Measurements from ENCODE around the gene TRIO. TPM values are rescaled to one million over a fixed set of nuclear protein-coding genes. Genes with fewer than 3 reads are reported as not detected.

The TRIO gene
- total and polyA plus RNA-seq, 2 donors (not counting 3 experiments of a cell fraction or from before 2014, with no cell fraction given): 82.9 to 248 TPM

- Histone ChIP-seq H3K4me2 (ENCODE audit: insufficient read depth, low read length) (no peak overlapping the region), H3K79me2 (ENCODE audit: control insufficient read depth, insufficient read depth, low read length) (no peaks in the 10 kb centered on the region), H3K9me1 (replicated peaks; ENCODE audit: control insufficient read depth, extremely low read depth, insufficient read depth, low read length) (no peaks in the 10 kb centered on the region), H4K20me1 (replicated peaks; ENCODE audit: control insufficient read depth, extremely low read depth, insufficient read depth, low read length) (no peaks in the 10 kb centered on the region), H3K4me1 (ENCODE audit: control insufficient read depth, extremely low read depth, insufficient read depth, low read length) (no peaks in the 10 kb centered on the region), H3K4me3 (replicated peaks in 1 of 3; ENCODE audit: insufficient read depth in 1 of 3, low read depth in 1 of 3, low read length in 3 of 3) (no peak overlapping the region), H3K9ac (replicated peaks; ENCODE audit: extremely low read depth, insufficient read depth, low read length) (no peak overlapping the region), H3K27ac (ENCODE audit: insufficient read depth, low read depth, low read length) (no peak overlapping the region), H3K27me3 (ENCODE audit: control insufficient read depth in 2 of 2, insufficient read depth in 2 of 2, low read length in 2 of 2) (peaks cover under 1 to 5% of the 10 kb centered on the region in 2 experiments), H2AFZ (ENCODE audit: low read depth, low read length) (no peak overlapping the region), H3K36me3 (ENCODE audit: control insufficient read depth in 2 of 2, extremely low read depth in 1 of 2, insufficient read depth in 2 of 2, low read length in 2 of 2) (no peaks in the 10 kb centered on the region), H3K9me3 (replicated peaks; ENCODE audit: control insufficient read depth, insufficient read depth, low read length) (no peaks in the 10 kb centered on the region)
- dilution Hi-C loops (cut with MboI; ENCODE audit: extremely low pct_ligation_motif_present, low sequenced_read_pairs): loop anchor here (25.0 kb wide), 1 partner anchor 136 kb away; no protein-coding TSS in a partner anchor
- ChIA-PET CTCF (no interaction called here), POLR2A (no interaction called here)
- BruUV-seq (replicated peaks): no TSS peak
- no peak for DNase-seq (ENCODE audit: low read depth, low spot score)
- TF ChIP-seq POLR2AphosphoS5 (IDR thresholded peaks at IDR 0.05; ENCODE audit: insufficient read depth, low read depth, low read length) (no peak), MYC (IDR thresholded peaks at IDR 0.05; ENCODE audit: low read depth, low read length) (no peak), FOS (IDR thresholded peaks at IDR 0.05; ENCODE audit: borderline replicate concordance, insufficient read depth, low read length) (no peak), CTCF (IDR thresholded peaks at IDR 0.05; ENCODE audit: extremely low read depth in 1 of 2, insufficient read depth in 1 of 2, low read depth in 1 of 2, low read length in 2 of 2) (no peak)
- FAIRE-seq: no peak
- intact Hi-C loops (cut with micrococcal nuclease): no loop called here
These were observed 19.6 kb upstream of the TRIO start for GRCh38 chr5:14123551-14123950.

- ChIA-PET POLR2A (no interaction called here), CTCF (interaction anchor here (1.3 kb wide), 1 partner anchor 13 kb away, joined by 3 read pairs; no protein-coding TSS in a partner anchor)
- Histone ChIP-seq H3K36me3 (ENCODE audit: control insufficient read depth in 2 of 2, extremely low read depth in 1 of 2, insufficient read depth in 2 of 2, low read length in 2 of 2) (no peaks in the 10 kb centered on the region), H3K4me3 (replicated peaks in 1 of 3; ENCODE audit: insufficient read depth in 1 of 3, low read depth in 1 of 3, low read length in 3 of 3) (no peak overlapping the region), H3K9ac (replicated peaks; ENCODE audit: extremely low read depth, insufficient read depth, low read length) (no peak overlapping the region), H3K4me1 (ENCODE audit: control insufficient read depth, extremely low read depth, insufficient read depth, low read length) (no peaks in the 10 kb centered on the region), H3K9me1 (replicated peaks; ENCODE audit: control insufficient read depth, extremely low read depth, insufficient read depth, low read length) (no peaks in the 10 kb centered on the region), H2AFZ (ENCODE audit: low read depth, low read length) (no peak overlapping the region), H3K79me2 (ENCODE audit: control insufficient read depth, insufficient read depth, low read length) (no peaks in the 10 kb centered on the region), H3K4me2 (ENCODE audit: insufficient read depth, low read length) (no peak overlapping the region), H3K9me3 (replicated peaks; ENCODE audit: control insufficient read depth, insufficient read depth, low read length) (no peaks in the 10 kb centered on the region), H4K20me1 (replicated peaks; ENCODE audit: control insufficient read depth, extremely low read depth, insufficient read depth, low read length) (no peaks in the 10 kb centered on the region), H3K27ac (ENCODE audit: insufficient read depth, low read depth, low read length) (no peak overlapping the region), H3K27me3 (ENCODE audit: control insufficient read depth in 2 of 2, insufficient read depth in 2 of 2, low read length in 2 of 2) (peaks cover 4 to 6% of the 10 kb centered on the region in 2 experiments)
- TF ChIP-seq MAX (IDR thresholded peaks at IDR 0.05; ENCODE audit: insufficient read depth, insufficient read length): no peak
- no peak for TF ChIP-seq FOS (IDR thresholded peaks at IDR 0.05; ENCODE audit: borderline replicate concordance, insufficient read depth, low read length)
- TF ChIP-seq POLR2AphosphoS5 (IDR thresholded peaks at IDR 0.05; ENCODE audit: insufficient read depth, low read depth, low read length): no peak
- TF ChIP-seq GATA2 (IDR thresholded peaks at IDR 0.05; ENCODE audit: insufficient read depth, insufficient read length, low read depth, low read length): no peak
- TF ChIP-seq POLR2A (IDR thresholded peaks at IDR 0.05; ENCODE audit: low read depth, low read length): no peak
- TF ChIP-seq MYC (IDR thresholded peaks at IDR 0.05; ENCODE audit: low read depth, low read length): no peak
- TF ChIP-seq EZH2 (IDR thresholded peaks at IDR 0.05; ENCODE audit: borderline replicate concordance, low read depth, low read length, severe bottlenecking): no peak
- no peak for TF ChIP-seq JUN (IDR thresholded peaks at IDR 0.05; ENCODE audit: borderline replicate concordance, insufficient read depth, insufficient read length, low read depth)
- no peak for TF ChIP-seq CTCF (IDR thresholded peaks at IDR 0.05; ENCODE audit: extremely low read depth in 1 of 2, insufficient read depth in 1 of 2, low read depth in 1 of 2, low read length in 2 of 2)
- FAIRE-seq (no peak), DNase-seq (ENCODE audit: low read depth, low spot score) (no peak)
- intact Hi-C loops (cut with micrococcal nuclease) (no loop called here), dilution Hi-C loops (cut with MboI; ENCODE audit: extremely low pct_ligation_motif_present, low sequenced_read_pairs) (loop anchor here (25.0 kb wide), 1 partner anchor 137 kb away; no protein-coding TSS in a partner anchor)
- no TSS peak for BruUV-seq (replicated peaks)
These were observed 19.1 kb upstream of the TRIO start for GRCh38 chr5:14123974-14124482.
